ENCODE data around the gene THRB. TPM values are rescaled to one million over a fixed set of nuclear protein-coding genes. Genes with fewer than 3 reads are reported as not detected.

The THRB gene
- total and polyA plus RNA-seq, 2 experiments from 2014 or later, result 26.8 to 60.0 TPM

GRCh38 chr3:24506966-24507775 lies 12.5 kb upstream of the THRB start:
- H2AFZ ChIP-seq, result no peak overlapping the region
- no peak for DNase-seq (ENCODE audit: low spot score)
- 70% methylated on average over 3 of the region's 3 CpGs for WGBS (ENCODE audit: low lambda C conversion rate, missing lambda C conversion rate)
- H3K9me3 ChIP-seq (ENCODE audit: low read depth), result no peaks in the 10 kb centered on the region
- no peaks in the 10 kb centered on the region for H4K20me1 ChIP-seq (ENCODE audit: insufficient read depth, poor library complexity, severe bottlenecking)
- no peaks in the 10 kb centered on the region for H3K27me3 ChIP-seq
- H3K4me2 ChIP-seq, result no peak overlapping the region
- peak overlapping the region; percentile 56 for H3K27ac ChIP-seq
- TF ChIP-seq EZH2phosphoT487 (IDR thresholded peaks at IDR 0.05; ENCODE audit: low read depth, severe bottlenecking, unreplicated experiment) (no peak), EZH2 (IDR thresholded peaks at IDR 0.05; ENCODE audit: borderline replicate concordance) (no peak), CTCF (IDR thresholded peaks at IDR 0.05; ENCODE audit: poor library complexity) (no peak)
- no peaks in the 10 kb centered on the region for H3K9me2 ChIP-seq (replicated peaks; ENCODE audit: insufficient read depth)
- H3K4me1 ChIP-seq (ENCODE audit: insufficient read depth), result peaks cover 14% of the 10 kb centered on the region
- H3K36me3 ChIP-seq (replicated peaks; ENCODE audit: insufficient read depth, low read depth), result no peaks in the 10 kb centered on the region
- no peaks in the 10 kb centered on the region for H3K79me2 ChIP-seq
- no peak overlapping the region for H3K4me3 ChIP-seq

GRCh38 chr3:24505691-24506550 lies 11.3 kb upstream of the THRB start:
- no peaks in the 10 kb centered on the region for H3K36me3 ChIP-seq (replicated peaks; ENCODE audit: insufficient read depth, low read depth)

GRCh38 chr3:24504772-24505171 lies 10.1 kb upstream of the THRB start:
- TF ChIP-seq CTCF (IDR thresholded peaks at IDR 0.05; ENCODE audit: poor library complexity) (no peak), EZH2phosphoT487 (IDR thresholded peaks at IDR 0.05; ENCODE audit: low read depth, severe bottlenecking, unreplicated experiment) (no peak), EZH2 (IDR thresholded peaks at IDR 0.05; ENCODE audit: borderline replicate concordance) (no peak)
- no peaks in the 10 kb centered on the region for H4K20me1 ChIP-seq (ENCODE audit: insufficient read depth, poor library complexity, severe bottlenecking)

More at GRCh38 chr3:24505691-24506550, 11.3 kb upstream of the THRB start:
- DNase-seq (ENCODE audit: low spot score), result peak; percentile 54
- H4K20me1 ChIP-seq (ENCODE audit: insufficient read depth, poor library complexity, severe bottlenecking), result no peaks in the 10 kb centered on the region
- peaks cover 14% of the 10 kb centered on the region for H3K4me1 ChIP-seq (ENCODE audit: insufficient read depth)
- peak overlapping the region; percentile 75 for H3K27ac ChIP-seq
- no peaks in the 10 kb centered on the region for H3K9me2 ChIP-seq (replicated peaks; ENCODE audit: insufficient read depth)
- no peaks in the 10 kb centered on the region for H3K79me2 ChIP-seq
- no peak overlapping the region for H3K4me3 ChIP-seq
- no peak overlapping the region for H3K4me2 ChIP-seq
- 68% methylated on average over 7 of the region's 7 CpGs for WGBS (ENCODE audit: low lambda C conversion rate, missing lambda C conversion rate)
- H3K27me3 ChIP-seq, result no peaks in the 10 kb centered on the region
- no peak overlapping the region for H2AFZ ChIP-seq
- no peaks in the 10 kb centered on the region for H3K9me3 ChIP-seq (ENCODE audit: low read depth)
- TF ChIP-seq EZH2 (IDR thresholded peaks at IDR 0.05; ENCODE audit: borderline replicate concordance) (no peak), CTCF (IDR thresholded peaks at IDR 0.05; ENCODE audit: poor library complexity) (no peak), EZH2phosphoT487 (IDR thresholded peaks at IDR 0.05; ENCODE audit: low read depth, severe bottlenecking, unreplicated experiment) (no peak)

More at GRCh38 chr3:24504772-24505171, 10.1 kb upstream of the THRB start:
- Histone ChIP-seq H3K27me3 (no peaks in the 10 kb centered on the region), H3K36me3 (replicated peaks; ENCODE audit: insufficient read depth, low read depth) (no peaks in the 10 kb centered on the region), H3K4me3 (no peak overlapping the region), H3K9me2 (replicated peaks; ENCODE audit: insufficient read depth) (no peaks in the 10 kb centered on the region), H2AFZ (no peak overlapping the region), H3K4me1 (ENCODE audit: insufficient read depth) (peaks cover 14% of the 10 kb centered on the region), H3K79me2 (no peaks in the 10 kb centered on the region), H3K27ac (peak overlapping the region; percentile 75), H3K4me2 (no peak overlapping the region), H3K9me3 (ENCODE audit: low read depth) (no peaks in the 10 kb centered on the region)
- no peak for DNase-seq (ENCODE audit: low spot score)
